K562 (cell line): ENCODE data around the gene GDF9. TPM values are rescaled to one million over a fixed set of nuclear protein-coding genes. Genes with fewer than 3 reads are reported as not detected.

Source experiments
- ARID2 ChIP-seq: fragments of 450-650 bp; IDR thresholded peaks from 2 replicates; pipeline ENCODE4 v1.6.1; 2017; ENCODE audit warnings: antibody characterized with exemption, mild to moderate bottlenecking
- BMI1 ChIP-seq: fragments of 150-350 bp; IDR thresholded peaks from 2 replicates; pipeline ENCODE4 v1.6.1; 2014; ENCODE audit warnings: low read length
- CEBPG ChIP-seq, 3 experiments: fragments of 200-800 bp in 1 of 3; sonication (Bioruptor generic) in 1 of 3; sonication (generic) in 1 of 3; formaldehyde crosslinking in 1 of 3; IDR thresholded peaks in 2 of 3; conservative IDR thresholded peaks in 1 of 3; 2 replicates each; pipeline versions ENCODE4 v1.6.1 to v1.8.0; 2016 to 2022; ENCODE audit warnings: missing compliant biosample characterization in 2 of 3, missing genetic modification characterization in 2 of 3, mild to moderate bottlenecking in 1 of 3, missing genetic modification reagents in 1 of 3
- CTBP1 ChIP-seq: fragments of 450-650 bp; IDR thresholded peaks from 2 replicates; pipeline ENCODE4 v1.6.1; 2016; ENCODE audit warnings: borderline replicate concordance
- GTF2A2 ChIP-seq: IDR thresholded peaks from 2 replicates; pipeline ENCODE4 v1.6.1; 2016; ENCODE audit warnings: mild to moderate bottlenecking, missing genetic modification characterization, missing compliant biosample characterization
- HDAC1 ChIP-seq, 2 experiments: fragments of 450-650 bp; IDR thresholded peaks; 2 replicates each; pipeline ENCODE4 v1.6.1; 2016 to 2017; ENCODE audit warnings: inconsistent platforms in 1 of 2, mild to moderate bottlenecking in 1 of 2, moderate library complexity in 1 of 2
- HEY1 ChIP-seq: fragments of 250-450 bp; sonication (Bioruptor Pico); IDR thresholded peaks from 2 replicates; pipeline ENCODE4 v1.5.0; 2020; ENCODE audit warnings: mild to moderate bottlenecking, moderate library complexity, borderline replicate concordance
- ILK ChIP-seq: fragments of 450-650 bp; IDR thresholded peaks from 2 replicates; pipeline ENCODE4 v1.6.1; 2016; ENCODE audit warnings: missing genetic modification characterization, low read depth, mild to moderate bottlenecking, missing compliant biosample characterization, moderate library complexity, borderline replicate concordance
- MTF1 ChIP-seq: fragments of 250-450 bp; sonication (Bioruptor Pico); IDR thresholded peaks from 2 replicates; pipeline ENCODE4 v1.9.0; 2021; ENCODE audit warnings: moderate library complexity, mild to moderate bottlenecking, inconsistent platforms, borderline replicate concordance
- NFRKB ChIP-seq: fragments of 450-650 bp; IDR thresholded peaks from 2 replicates; pipeline ENCODE4 v1.6.1; 2016; ENCODE audit warnings: low read depth
- PURB ChIP-seq: sonication (generic); formaldehyde crosslinking; IDR thresholded peaks from 2 replicates; pipeline ENCODE4 v1.9.0; 2021; ENCODE audit warnings: low read depth, mild to moderate bottlenecking, missing genetic modification reagents
- RFX5 ChIP-seq: IDR thresholded peaks from 2 replicates; pipeline ENCODE4 v1.6.1; 2011; ENCODE audit warnings: low read depth, mild to moderate bottlenecking, improper control_type of control experiment, low read length
- SIX5 ChIP-seq, 2 experiments: IDR thresholded peaks; 2 replicates each; pipeline ENCODE4 v1.6.1; 2011; ENCODE audit warnings: low read length in 2 of 2, borderline replicate concordance in 1 of 2, low read depth in 1 of 2, mild to moderate bottlenecking in 1 of 2, moderate library complexity in 1 of 2; ENCODE audit not compliant: insufficient read depth in 1 of 2
- SP1 ChIP-seq: sonication (generic); formaldehyde crosslinking; IDR thresholded peaks from 2 replicates; pipeline ENCODE4 v1.8.1; 2022; ENCODE audit warnings: mild to moderate bottlenecking, missing genetic modification reagents
- ZBTB17 ChIP-seq: fragments of 450-650 bp; formaldehyde crosslinking; IDR thresholded peaks from 2 replicates; pipeline ENCODE4 v1.4.0; 2020; ENCODE audit warnings: mild to moderate bottlenecking
- ZNF197 ChIP-seq: fragments of 200-800 bp; sonication (Bioruptor generic); IDR thresholded peaks from 2 replicates; pipeline ENCODE4 v1.6.1; 2016; ENCODE audit warnings: low read depth, missing genetic modification characterization, missing compliant biosample characterization
- ZNF431 ChIP-seq: sonication (generic); formaldehyde crosslinking; IDR thresholded peaks from 2 replicates; pipeline ENCODE4 v1.8.0; 2022; ENCODE audit warnings: mild to moderate bottlenecking, missing genetic modification reagents
- ZNF778 ChIP-seq: fragments of 450-650 bp; formaldehyde crosslinking; IDR thresholded peaks from 2 replicates; pipeline ENCODE4 v1.4.0; 2020; ENCODE audit warnings: mild to moderate bottlenecking, moderate library complexity
- polyA plus RNA-seq, 8 experiments: library from polyadenylated mRNA; depleted of rRNA in 4 of 8; stranded (reverse) in 5 of 8; unstranded in 3 of 8; fragments of >200 nt; fragmentation: Nextera tagmentation in 2 of 8; fragmentation: Illumina TruSeq in 1 of 8; extraction: Ambion mirVana in 2 of 8; extraction: Trizol in 1 of 8; gene quantifications; 2 replicates each; pipeline versions ENCODE4 v1.2.1 to v1.2.3, GENCODE V29; 2011 to 2014; ENCODE audit warnings: inconsistent platforms in 1 of 8, missing spikeins in 1 of 8
- total RNA-seq, 7 experiments: library from RNA; depleted of rRNA in 6 of 7; stranded (reverse); fragments of >200 nt in 6 of 7; fragmentation: Illumina TruSeq in 2 of 7; extraction: Trizol in 2 of 7; gene quantifications; 2 replicates each; pipeline versions ENCODE4 v1.2.1 to v1.2.3, GENCODE V29; 2011 to 2021; ENCODE audit warnings: low replicate concordance in 1 of 7
- TF ChIP-seq, protein P1 (sequence below), 3 experiments: IDR thresholded peaks in 2 of 3; conservative IDR thresholded peaks in 1 of 3; 2 replicates each; pipeline ENCODE4 v1.5.1; 2011 to 2012; ENCODE audit warnings: low read length in 3 of 3, mild to moderate bottlenecking in 3 of 3, control low read depth in 2 of 3, improper control_type of control experiment in 1 of 3, inconsistent platforms in 1 of 3, low read depth in 1 of 3, mixed read lengths in 1 of 3, moderate library complexity in 1 of 3; ENCODE audit not compliant: insufficient read depth in 2 of 3
- TF ChIP-seq, protein P2 (sequence below): fragments of 250-450 bp; sonication (Bioruptor Pico); IDR thresholded peaks from 2 replicates; pipeline ENCODE4 v1.6.1; 2021; ENCODE audit warnings: mild to moderate bottlenecking
- TF ChIP-seq, protein P3 (sequence below): fragments of 450-650 bp; formaldehyde crosslinking; IDR thresholded peaks from 2 replicates; pipeline ENCODE4 v1.4.0; 2020; ENCODE audit warnings: mild to moderate bottlenecking, moderate library complexity
- TF ChIP-seq, protein P4 (sequence below), 2 experiments: fragments of 450-650 bp; conservative IDR thresholded peaks; 2 replicates each; pipeline ENCODE4 v1.6.1; 2017; ENCODE audit warnings: mild to moderate bottlenecking in 2 of 2, moderate library complexity in 2 of 2

Gene GDF9
- total and polyA plus RNA-seq, 9 of the 15 experiments (the other 6 are each of a cell fraction or from before 2014, with no cell fraction given): 0.10 to 0.70 (median 0.20) TPM; not detected in 1

GRCh38 chr5:132883261-132883834 lies 17.1 kb upstream of the GDF9 start (continued):
- TF ChIP-seq PURB (CRISPR knock-in tag): no peak
- no peak for TF ChIP-seq GTF2A2
- TF ChIP-seq, protein P1, sequence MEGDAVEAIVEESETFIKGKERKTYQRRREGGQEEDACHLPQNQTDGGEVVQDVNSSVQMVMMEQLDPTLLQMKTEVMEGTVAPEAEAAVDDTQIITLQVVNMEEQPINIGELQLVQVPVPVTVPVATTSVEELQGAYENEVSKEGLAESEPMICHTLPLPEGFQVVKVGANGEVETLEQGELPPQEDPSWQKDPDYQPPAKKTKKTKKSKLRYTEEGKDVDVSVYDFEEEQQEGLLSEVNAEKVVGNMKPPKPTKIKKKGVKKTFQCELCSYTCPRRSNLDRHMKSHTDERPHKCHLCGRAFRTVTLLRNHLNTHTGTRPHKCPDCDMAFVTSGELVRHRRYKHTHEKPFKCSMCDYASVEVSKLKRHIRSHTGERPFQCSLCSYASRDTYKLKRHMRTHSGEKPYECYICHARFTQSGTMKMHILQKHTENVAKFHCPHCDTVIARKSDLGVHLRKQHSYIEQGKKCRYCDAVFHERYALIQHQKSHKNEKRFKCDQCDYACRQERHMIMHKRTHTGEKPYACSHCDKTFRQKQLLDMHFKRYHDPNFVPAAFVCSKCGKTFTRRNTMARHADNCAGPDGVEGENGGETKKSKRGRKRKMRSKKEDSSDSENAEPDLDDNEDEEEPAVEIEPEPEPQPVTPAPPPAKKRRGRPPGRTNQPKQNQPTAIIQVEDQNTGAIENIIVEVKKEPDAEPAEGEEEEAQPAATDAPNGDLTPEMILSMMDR (IDR thresholded peaks at IDR 0.05 in 2 of 3, conservative IDR thresholded peaks at IDR 0.05 in 1 of 3; ENCODE audit: insufficient read depth in 2 of 3, low read depth in 1 of 3, low read length in 3 of 3): peak; percentile 74 to 83 (median 77)
- TF ChIP-seq, protein P2, sequence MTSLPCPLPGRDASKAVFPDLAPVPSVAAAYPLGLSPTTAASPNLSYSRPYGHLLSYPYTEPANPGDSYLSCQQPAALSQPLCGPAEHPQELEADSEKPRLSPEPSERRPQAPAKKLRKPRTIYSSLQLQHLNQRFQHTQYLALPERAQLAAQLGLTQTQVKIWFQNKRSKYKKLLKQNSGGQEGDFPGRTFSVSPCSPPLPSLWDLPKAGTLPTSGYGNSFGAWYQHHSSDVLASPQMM (CRISPR knock-in tag): no peak
- TF ChIP-seq ZNF197: no peak
- TF ChIP-seq RFX5: no peak
- no peak for TF ChIP-seq ARID2
- no peak for TF ChIP-seq CEBPG (CRISPR knock-in tag; IDR thresholded peaks at IDR 0.05)
- no peak for TF ChIP-seq CEBPG (tag; conservative IDR thresholded peaks at IDR 0.05 in 1 of 2, IDR thresholded peaks at IDR 0.05 in 1 of 2)
- no peak for TF ChIP-seq ILK (tag)
- no peak for TF ChIP-seq NFRKB
- no peak for TF ChIP-seq ZBTB17 (CRISPR knock-in tag)
- TF ChIP-seq BMI1: no peak
- TF ChIP-seq ZNF778: no peak
- no peak for TF ChIP-seq MTF1 (CRISPR knock-in tag)
- TF ChIP-seq HDAC1 (IDR thresholded peaks at IDR 0.05): no peak
- TF ChIP-seq, protein P3, sequence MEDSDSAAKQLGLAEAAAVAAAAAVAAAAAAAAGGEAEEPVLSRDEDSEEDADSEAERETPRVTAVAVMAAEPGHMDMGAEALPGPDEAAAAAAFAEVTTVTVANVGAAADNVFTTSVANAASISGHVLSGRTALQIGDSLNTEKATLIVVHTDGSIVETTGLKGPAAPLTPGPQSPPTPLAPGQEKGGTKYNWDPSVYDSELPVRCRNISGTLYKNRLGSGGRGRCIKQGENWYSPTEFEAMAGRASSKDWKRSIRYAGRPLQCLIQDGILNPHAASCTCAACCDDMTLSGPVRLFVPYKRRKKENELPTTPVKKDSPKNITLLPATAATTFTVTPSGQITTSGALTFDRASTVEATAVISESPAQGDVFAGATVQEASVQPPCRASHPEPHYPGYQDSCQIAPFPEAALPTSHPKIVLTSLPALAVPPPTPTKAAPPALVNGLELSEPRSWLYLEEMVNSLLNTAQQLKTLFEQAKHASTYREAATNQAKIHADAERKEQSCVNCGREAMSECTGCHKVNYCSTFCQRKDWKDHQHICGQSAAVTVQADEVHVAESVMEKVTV (CRISPR knock-in tag): peak; percentile 55; the same call in 1 of the 2 replicates
- no peak for TF ChIP-seq ZNF431 (CRISPR knock-in tag)
- TF ChIP-seq, protein P4, sequence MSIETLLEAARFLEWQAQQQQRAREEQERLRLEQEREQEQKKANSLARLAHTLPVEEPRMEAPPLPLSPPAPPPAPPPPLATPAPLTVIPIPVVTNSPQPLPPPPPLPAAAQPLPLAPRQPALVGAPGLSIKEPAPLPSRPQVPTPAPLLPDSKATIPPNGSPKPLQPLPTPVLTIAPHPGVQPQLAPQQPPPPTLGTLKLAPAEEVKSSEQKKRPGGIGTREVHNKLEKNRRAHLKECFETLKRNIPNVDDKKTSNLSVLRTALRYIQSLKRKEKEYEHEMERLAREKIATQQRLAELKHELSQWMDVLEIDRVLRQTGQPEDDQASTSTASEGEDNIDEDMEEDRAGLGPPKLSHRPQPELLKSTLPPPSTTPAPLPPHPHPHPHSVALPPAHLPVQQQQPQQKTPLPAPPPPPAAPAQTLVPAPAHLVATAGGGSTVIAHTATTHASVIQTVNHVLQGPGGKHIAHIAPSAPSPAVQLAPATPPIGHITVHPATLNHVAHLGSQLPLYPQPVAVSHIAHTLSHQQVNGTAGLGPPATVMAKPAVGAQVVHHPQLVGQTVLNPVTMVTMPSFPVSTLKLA (conservative IDR thresholded peaks at IDR 0.05): 0 out of 4 replicates have a peak, but pooled peaks of 1 of the 2 experiments have one; percentile 16
- peak; percentile 47; the same call in 1 of the 2 replicates for TF ChIP-seq CTBP1
- TF ChIP-seq SP1 (CRISPR knock-in tag): no peak
- TF ChIP-seq HEY1 (CRISPR knock-in tag): no peak
- TF ChIP-seq SIX5 (IDR thresholded peaks at IDR 0.05; ENCODE audit: borderline replicate concordance in 1 of 2, insufficient read depth in 1 of 2, low read depth in 1 of 2, low read length in 2 of 2): no peak
